NCI-H345 treated with DMSO at 0.1 percent for 48 hours (cell line): Measurements from ENCODE around the gene GPC6.
"Not testable (repeated sequence)": the region's sequence is repeated elsewhere in the genome, so short reads cannot be mapped to it uniquely, and the experiment has no call there.

Experiments
- DNase-seq: peaks from one replicate; lab custom pipeline; 2025; ENCODE audit not compliant: unreplicated experiment; lab: John Stamatoyannopoulos, UW

Gene GPC6

DNA sequence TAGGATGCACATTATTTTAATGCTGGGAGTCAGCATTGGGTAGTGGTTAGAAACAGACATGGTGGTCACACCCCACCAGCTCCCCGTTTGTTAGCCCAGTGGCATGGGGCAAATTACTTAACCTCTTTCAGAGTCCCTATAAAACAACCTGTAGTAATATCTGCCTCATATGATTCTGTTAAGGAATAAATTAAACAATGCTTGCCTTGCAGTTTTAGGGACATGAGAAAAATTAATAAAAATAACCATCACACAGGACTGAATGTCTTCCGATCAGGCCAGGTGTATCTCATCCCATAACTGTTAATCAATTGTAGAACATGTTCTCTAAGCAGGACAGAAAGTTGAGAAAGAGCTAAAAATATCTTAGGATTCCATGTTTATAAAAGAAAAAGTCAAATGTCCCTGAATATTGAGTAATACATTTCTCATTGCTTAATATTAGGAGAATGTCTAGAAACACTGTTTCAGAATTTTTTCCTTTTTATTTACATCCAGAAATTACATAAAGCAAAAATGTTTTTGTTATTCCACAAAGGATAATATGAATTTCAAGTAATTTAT lies 196.5 kb downstream of the GPC6 start:
- DNase-seq: no peak

DNA sequence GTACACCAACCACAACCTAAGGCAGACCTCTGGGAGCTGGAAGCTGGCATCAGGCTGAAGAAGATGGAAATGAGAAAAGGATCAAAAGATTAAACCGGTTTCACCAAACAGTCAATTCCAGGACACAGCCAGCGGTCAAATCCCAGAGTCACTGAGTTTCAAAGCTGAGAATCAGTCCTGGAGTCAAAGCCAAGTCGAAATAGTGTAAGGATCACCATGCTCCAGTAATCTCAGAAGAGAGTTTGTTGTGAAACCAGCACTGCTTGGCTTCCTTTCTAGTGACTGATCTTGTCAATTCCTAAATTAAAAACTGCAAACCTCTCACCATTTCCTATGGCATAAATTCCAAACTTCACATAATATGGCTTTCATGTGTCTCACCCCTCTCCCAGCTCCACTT lies 198.8 kb downstream of the GPC6 start:
- DNase-seq: no peak

GRCh38 chr13:93430381-93430780 lies 203.8 kb downstream of the GPC6 start:
- no peak for DNase-seq

GRCh38 chr13:93435651-93436050 lies 209.0 kb downstream of the GPC6 start:
- DNase-seq: no peak

DNA sequence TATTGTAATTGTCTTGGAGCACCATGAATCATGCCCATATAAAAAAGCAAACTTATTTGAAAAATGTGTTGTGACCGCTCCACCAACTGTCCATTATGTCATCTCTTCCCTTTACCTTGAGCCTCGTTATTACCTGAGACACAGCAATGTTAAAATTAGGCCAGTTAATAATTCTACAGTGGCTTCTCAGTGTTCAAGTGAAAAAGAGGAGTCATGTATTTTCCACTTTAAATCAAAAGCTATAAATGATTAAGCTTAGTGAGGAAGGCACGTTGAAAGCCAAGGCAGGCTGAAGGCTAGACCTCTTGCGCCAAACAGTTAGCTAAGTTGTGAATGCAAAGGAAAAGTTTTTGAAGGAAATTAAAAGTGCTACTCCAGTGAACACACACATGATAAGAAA lies 210.5 kb downstream of the GPC6 start:
- no peak for DNase-seq

GRCh38 chr13:93446238-93446637 lies 219.6 kb downstream of the GPC6 start:
- DNase-seq: no peak

DNA sequence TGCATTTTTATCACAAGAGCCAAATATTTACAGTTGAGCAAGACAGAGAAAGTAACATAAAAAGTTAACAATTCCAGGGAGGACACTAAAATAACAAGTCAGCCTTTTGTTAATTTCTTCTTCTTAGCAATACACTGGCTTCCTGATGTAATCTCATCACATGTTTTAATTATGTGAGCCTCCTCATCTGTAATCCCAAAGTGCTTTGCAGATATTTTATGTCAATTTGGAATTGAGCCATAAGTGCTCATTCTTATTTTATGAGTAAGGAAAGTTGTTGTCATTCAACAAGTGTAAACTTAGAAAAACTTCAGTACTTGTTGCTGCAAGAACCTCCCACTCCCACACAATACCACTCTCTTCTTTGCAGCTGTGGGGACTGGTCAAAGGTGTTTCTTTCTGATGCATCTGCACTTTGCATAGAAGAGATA lies 223.6 kb downstream of the GPC6 start:
- no peak for DNase-seq

GRCh38 chr13:93450761-93451160 lies 224.2 kb downstream of the GPC6 start:
- no peak for DNase-seq

DNA sequence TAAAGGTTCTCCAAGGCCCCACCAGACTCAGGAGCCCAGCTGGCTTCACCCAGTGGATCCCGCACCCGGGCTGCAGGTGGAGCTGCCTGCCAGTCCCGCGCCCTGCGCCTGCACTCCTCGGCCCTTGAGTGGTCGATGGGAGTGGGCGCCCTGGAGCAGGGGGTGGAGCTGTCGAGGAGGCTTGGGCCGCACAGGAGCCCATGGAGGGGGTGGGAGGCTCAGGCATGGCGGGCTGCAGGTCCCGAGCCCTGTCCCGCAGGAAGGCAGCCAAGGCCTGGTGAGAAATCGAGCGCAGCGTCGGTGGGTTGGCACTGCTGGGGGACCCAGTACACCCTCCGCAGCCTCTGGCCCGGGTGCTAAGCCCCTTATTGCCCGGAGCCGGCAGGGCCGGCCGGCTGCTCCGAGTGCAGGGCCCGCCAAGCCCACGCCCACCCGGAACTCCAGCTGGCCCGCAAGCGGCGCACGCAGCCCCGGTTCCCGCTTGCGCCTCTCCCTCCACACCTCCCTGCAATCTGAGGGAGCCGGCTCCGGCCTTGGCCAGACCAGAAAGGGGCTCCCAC lies 228.1 kb downstream of the GPC6 start:
- DNase-seq: not testable (repeated sequence)

DNA sequence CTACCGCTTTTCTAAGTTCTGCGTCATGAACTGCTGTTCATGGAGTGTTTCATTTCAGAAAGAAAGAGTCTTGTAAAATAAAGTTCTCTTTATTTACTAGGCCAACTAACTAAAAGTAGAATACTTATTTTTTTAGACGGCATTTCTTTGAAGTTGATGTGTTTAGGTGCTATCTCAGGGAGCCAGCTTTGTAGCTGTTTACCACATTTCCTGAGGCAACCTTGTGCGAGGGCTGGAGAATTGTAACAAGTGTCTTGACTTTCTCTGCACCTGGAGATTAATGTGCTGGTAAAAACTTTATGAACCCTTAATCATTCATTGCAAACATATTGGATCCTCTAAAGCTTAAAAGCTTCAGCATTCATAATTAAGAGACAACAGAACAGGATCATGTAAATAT lies 229.3 kb downstream of the GPC6 start:
- no peak for DNase-seq

DNA sequence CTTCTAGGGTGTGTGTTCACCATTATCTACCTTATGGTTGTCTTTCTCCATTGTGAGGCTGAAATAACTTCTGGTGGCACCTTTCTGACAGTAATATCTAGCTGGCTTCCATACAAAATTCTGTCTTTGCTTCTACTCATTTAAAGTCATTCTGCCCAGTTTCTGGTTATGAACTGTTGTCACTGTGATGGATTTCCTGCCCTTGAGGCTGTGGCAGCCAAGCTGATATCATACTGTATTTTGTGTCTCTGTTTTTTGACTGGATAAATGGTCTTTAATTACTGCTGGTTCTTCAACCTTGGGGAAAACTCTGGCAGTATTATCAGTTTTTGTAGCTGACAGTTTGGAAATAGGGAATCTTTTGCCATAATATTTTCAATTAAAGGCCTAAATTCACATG lies 233.4 kb downstream of the GPC6 start:
- DNase-seq: no peak

- DNase-seq: no peak
These were observed 235.5 kb downstream of the GPC6 start for GRCh38 chr13:93462151-93462550.

DNA sequence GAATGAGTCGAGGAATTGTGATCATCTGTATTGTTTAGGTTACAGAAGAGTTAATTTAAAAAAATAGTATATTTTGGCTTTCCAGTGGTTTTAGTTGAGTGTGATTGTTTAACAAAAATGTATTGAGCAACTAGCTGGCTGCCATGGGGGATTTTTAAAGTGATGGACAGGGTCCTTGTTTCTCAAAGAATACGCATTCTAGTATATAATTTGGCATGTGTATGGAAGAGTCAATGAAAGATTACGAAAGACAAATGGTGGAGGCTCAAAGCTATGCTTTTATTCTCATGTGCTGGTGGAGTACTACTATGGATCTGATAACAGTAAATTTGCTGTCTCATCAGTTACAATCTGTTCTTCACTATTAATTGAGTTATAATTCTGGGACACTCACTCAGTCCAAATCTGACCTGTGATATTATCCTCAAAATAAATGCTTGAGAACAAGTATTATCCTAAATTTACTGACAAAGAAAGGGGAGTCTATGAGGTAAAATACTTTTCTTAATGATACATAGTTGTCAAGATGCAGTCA lies 240.0 kb downstream of the GPC6 start:
- no peak for DNase-seq

GRCh38 chr13:93467175-93467574 lies 240.6 kb downstream of the GPC6 start:
- no peak for DNase-seq

DNA sequence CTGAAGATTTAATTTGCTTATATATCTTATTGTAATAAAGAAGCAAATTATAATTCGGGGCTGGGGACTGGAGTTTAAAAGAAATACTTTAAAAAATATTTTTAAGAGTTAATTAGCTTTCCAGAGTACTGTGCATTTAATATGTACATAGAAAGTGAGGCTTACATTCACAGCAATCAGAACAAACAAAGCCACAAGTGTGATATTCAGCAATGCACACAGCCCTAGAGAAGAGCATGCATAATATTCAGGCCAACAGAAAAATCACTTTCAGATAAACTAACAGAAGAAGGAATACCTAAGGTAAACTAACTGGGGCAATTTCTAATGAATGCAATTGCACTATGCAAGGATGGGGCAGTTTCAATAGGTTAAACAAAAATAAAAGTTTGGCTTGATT lies 241.8 kb downstream of the GPC6 start:
- no peak for DNase-seq

GRCh38 chr13:93472296-93472695 lies 245.7 kb downstream of the GPC6 start:
- DNase-seq: no peak

DNA sequence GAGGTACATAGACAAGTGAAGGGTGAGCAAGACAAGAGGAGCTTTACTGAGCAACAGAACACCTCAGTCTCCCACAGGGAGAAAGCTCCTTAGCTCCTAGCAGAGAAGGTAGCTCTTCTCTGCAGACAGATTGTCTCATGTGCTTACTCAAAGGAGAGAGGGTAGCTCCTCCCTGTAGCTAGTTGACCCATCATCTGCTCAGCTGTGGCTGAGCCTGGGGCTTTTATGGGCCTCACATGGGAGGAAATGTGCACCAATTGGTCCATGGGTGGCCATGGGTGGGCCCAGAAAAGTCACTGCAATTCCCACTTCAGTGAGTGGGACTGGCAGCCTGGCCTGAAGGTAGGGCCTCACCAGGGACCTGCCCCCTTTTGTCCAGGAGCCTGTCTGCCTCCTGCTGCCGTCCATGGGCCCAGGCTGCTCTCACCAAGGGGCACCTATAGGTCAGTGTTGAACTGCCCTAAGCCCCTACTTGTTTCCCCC lies 246.2 kb downstream of the GPC6 start:
- no peak for DNase-seq

- no peak for DNase-seq
These were observed 247.0 kb downstream of the GPC6 start for GRCh38 chr13:93473441-93474270.

GRCh38 chr13:93476175-93476574 lies 249.6 kb downstream of the GPC6 start:
- no peak for DNase-seq

GRCh38 chr13:93477238-93477637 lies 250.6 kb downstream of the GPC6 start:
- no peak for DNase-seq

- DNase-seq: no peak
These were observed 254.0 kb downstream of the GPC6 start for GRCh38 chr13:93480553-93481106.

GRCh38 chr13:93496117-93496516 lies 269.5 kb downstream of the GPC6 start:
- DNase-seq: not testable (repeated sequence)
